K562 (cell line): ENCODE data around the gene BTD.

Experiments used
- MGA ChIP-seq: fragments of 450-650 bp; IDR thresholded peaks from 2 replicates; pipeline ENCODE4 v1.6.1; 2016; ENCODE audit warnings: mild to moderate bottlenecking, moderate library complexity
- NEUROD1 ChIP-seq: fragments of 150-350 bp; IDR thresholded peaks from 2 replicates; pipeline ENCODE4 v1.6.1; 2014; ENCODE audit warnings: borderline replicate concordance, low read length, low read depth; ENCODE audit not compliant: partially characterized antibody
- TF ChIP-seq, protein P1 (sequence below), 3 experiments: IDR thresholded peaks in 2 of 3; conservative IDR thresholded peaks in 1 of 3; 2 replicates each; pipeline ENCODE4 v1.5.1; 2011 to 2012; ENCODE audit warnings: low read length in 3 of 3, mild to moderate bottlenecking in 3 of 3, control low read depth in 2 of 3, improper control_type of control experiment in 1 of 3, inconsistent platforms in 1 of 3, low read depth in 1 of 3, mixed read lengths in 1 of 3, moderate library complexity in 1 of 3; ENCODE audit not compliant: insufficient read depth in 2 of 3

DNA sequence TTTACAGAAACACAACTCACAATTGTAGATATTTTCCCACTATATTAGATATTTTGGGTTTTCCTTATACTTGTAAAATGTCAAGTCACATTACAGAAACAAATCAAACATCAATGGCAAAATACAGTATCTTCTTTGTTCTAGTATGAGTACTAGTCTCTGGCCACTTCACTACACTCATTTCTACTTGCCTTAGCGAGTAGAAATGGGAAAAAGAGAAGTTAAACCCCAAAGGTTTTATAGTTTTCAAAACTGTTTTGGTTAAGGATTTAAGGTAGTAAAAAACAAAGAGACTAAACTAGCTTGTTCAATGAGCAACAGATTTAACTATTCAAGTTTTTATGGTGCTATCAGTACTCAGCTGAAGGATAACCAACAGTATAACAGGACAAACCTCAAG, 81.7 kb downstream of the BTD start:
- TF ChIP-seq NEUROD1 (no peak), MGA (no peak)
- TF ChIP-seq, protein P1, sequence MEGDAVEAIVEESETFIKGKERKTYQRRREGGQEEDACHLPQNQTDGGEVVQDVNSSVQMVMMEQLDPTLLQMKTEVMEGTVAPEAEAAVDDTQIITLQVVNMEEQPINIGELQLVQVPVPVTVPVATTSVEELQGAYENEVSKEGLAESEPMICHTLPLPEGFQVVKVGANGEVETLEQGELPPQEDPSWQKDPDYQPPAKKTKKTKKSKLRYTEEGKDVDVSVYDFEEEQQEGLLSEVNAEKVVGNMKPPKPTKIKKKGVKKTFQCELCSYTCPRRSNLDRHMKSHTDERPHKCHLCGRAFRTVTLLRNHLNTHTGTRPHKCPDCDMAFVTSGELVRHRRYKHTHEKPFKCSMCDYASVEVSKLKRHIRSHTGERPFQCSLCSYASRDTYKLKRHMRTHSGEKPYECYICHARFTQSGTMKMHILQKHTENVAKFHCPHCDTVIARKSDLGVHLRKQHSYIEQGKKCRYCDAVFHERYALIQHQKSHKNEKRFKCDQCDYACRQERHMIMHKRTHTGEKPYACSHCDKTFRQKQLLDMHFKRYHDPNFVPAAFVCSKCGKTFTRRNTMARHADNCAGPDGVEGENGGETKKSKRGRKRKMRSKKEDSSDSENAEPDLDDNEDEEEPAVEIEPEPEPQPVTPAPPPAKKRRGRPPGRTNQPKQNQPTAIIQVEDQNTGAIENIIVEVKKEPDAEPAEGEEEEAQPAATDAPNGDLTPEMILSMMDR (IDR thresholded peaks at IDR 0.05 in 2 of 3, conservative IDR thresholded peaks at IDR 0.05 in 1 of 3; ENCODE audit: insufficient read depth in 2 of 3, low read depth in 1 of 3, low read length in 3 of 3), result no peak
